Endothelial cell of umbilical vein (primary cell): ENCODE data around the gene MINDY4.

Experiments
- EZH2 ChIP-seq: IDR thresholded peaks from 2 replicates; pipeline ENCODE4 v1.6.1; 2012; ENCODE audit warnings: borderline replicate concordance, low read depth, mild to moderate bottlenecking, moderate library complexity, low read length, inconsistent platforms; ENCODE audit not compliant: severe bottlenecking
- POLR2A ChIP-seq: IDR thresholded peaks from 2 replicates; pipeline ENCODE4 v1.6.1; 2012; ENCODE audit warnings: low read depth, mild to moderate bottlenecking, control low read depth, low read length
- POLR2AphosphoS5 ChIP-seq: IDR thresholded peaks from 2 replicates; pipeline ENCODE4 v1.6.1; 2012; ENCODE audit warnings: low read depth, mild to moderate bottlenecking, control low read depth, low read length, moderate library complexity; ENCODE audit not compliant: insufficient read depth
- TF ChIP-seq, protein P1 (sequence below), 2 donors: IDR thresholded peaks; 1 replicate in 1 of 2; 2 replicates in 1 of 2; pipeline ENCODE4 v1.5.1; 2011; ENCODE audit warnings: low read length in 2 of 2, mild to moderate bottlenecking in 2 of 2, moderate library complexity in 2 of 2, control low read depth in 1 of 2, inconsistent platforms in 1 of 2, low read depth in 1 of 2; ENCODE audit not compliant: insufficient read depth in 1 of 2; ENCODE audit errors: extremely low read depth in 1 of 2

DNA sequence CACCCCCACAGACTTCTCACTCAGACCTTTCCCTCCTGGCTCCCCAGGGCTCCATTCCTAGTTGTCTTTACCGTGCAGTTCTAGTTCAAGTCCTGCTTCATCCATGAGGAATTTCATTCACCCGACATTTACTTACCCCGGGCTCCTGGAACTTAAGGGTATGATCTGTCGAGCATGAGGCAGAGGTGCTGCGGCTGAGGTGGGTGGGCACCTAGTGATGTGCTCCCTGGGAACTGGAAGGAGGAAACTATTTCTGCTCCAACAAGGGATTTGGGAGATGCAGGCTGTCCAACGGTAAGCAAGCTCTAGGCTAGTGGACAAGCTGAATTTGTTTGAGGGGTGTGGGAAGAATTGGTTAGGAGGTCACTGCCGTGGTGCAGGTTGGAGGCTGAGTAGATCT, 110.2 kb downstream of the MINDY4 start:
- TF ChIP-seq EZH2 (no peak), POLR2AphosphoS5 (no peak), POLR2A (no peak)
- TF ChIP-seq, protein P1, sequence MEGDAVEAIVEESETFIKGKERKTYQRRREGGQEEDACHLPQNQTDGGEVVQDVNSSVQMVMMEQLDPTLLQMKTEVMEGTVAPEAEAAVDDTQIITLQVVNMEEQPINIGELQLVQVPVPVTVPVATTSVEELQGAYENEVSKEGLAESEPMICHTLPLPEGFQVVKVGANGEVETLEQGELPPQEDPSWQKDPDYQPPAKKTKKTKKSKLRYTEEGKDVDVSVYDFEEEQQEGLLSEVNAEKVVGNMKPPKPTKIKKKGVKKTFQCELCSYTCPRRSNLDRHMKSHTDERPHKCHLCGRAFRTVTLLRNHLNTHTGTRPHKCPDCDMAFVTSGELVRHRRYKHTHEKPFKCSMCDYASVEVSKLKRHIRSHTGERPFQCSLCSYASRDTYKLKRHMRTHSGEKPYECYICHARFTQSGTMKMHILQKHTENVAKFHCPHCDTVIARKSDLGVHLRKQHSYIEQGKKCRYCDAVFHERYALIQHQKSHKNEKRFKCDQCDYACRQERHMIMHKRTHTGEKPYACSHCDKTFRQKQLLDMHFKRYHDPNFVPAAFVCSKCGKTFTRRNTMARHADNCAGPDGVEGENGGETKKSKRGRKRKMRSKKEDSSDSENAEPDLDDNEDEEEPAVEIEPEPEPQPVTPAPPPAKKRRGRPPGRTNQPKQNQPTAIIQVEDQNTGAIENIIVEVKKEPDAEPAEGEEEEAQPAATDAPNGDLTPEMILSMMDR (IDR thresholded peaks at IDR 0.05; ENCODE audit: extremely low read depth in 1 of 2, insufficient read depth in 1 of 2, low read depth in 1 of 2, low read length in 2 of 2): no peak
